ENCODE results near the gene SHC2.

GRCh38 chr19:498977-499623, 38.3 kb upstream of the SHC2 start:
- TF ChIP-seq CTCF (conservative IDR thresholded peaks at IDR 0.05; ENCODE audit: low read depth, low read length) (no peak), EZH2phosphoT487 (IDR thresholded peaks at IDR 0.05; ENCODE audit: borderline replicate concordance, low read length) (no peak)

All from PC-3 (cell line).